Amniotic epithelial cell (primary cell): ENCODE data around the gene TDRD7.
"Not testable (repeated sequence)": the region's sequence is repeated elsewhere in the genome, so short reads cannot be mapped to it uniquely, and the experiment has no call there.

Source experiments
- DNase-seq: peaks from one replicate; pipeline ENCODE4 v3.0.0-alpha.2; 2010; ENCODE audit warnings: low read depth

TDRD7 gene

GRCh38 chr9:97425336-97425972 is 13.6 kb downstream of the TDRD7 start:
- DNase-seq: no peak

- DNase-seq: no peak
These were observed 14.1 kb downstream of the TDRD7 start for GRCh38 chr9:97425973-97426336.

- no peak for DNase-seq
These were observed 16.0 kb downstream of the TDRD7 start for GRCh38 chr9:97427885-97428284.

GRCh38 chr9:97430316-97431043 is 18.6 kb downstream of the TDRD7 start:
- peak; percentile 13 for DNase-seq

GRCh38 chr9:97431044-97431441 is 19.1 kb downstream of the TDRD7 start:
- DNase-seq: no peak

DNA sequence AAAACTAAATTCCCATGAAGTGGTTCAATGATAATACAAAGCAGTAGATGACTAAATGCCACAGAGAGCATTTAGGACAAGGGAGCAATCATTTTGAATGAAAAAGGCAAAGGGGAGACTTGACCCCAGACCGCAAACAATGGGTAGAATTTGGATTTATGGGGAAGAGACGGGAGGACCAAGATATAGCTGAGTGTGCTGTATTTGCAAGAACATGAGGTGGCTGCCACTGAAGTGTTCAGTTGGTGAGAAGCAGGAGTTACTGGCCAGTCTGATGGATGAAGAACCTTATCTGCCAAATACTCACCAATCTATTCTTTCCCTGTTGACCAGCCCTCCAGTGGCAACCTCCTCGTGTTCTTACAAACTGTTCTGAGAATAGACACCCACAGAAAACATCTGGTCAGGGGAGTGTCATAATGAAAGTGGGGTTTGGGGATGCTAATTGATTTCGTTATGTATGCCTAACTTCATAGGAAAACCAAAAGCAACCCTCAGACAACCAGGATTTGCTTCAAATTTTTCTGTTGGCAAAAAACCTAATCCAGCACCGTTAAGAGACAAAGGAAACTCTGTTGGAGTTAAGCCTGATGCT is 19.8 kb downstream of the TDRD7 start:
- no peak for DNase-seq

DNA sequence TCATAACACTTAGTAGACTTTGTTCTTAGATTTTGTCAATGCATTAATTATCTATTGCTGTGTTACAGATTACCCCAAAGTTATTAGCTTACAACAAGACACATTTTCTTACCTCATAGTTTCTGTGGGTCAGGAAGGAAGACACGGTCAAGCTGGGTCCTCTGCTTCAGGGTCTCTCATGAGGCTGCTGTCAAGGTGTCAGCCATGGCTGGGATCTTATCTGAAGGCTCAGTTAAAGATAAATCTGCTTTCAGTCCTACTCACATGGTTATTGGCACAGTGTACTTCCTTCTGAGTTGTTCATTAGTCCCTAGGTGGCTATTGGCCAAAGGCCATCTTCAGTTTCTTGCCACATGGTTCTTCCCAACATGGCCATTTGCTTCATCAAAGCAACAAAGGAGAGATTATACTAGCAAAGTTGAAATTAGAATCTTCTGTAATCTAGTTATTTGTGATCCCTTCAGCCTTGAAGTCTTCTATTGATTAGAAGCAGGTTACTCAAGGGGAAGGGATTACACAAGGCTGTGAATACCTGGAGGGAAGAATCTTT is 25.2 kb downstream of the TDRD7 start:
- DNase-seq: no peak

DNA sequence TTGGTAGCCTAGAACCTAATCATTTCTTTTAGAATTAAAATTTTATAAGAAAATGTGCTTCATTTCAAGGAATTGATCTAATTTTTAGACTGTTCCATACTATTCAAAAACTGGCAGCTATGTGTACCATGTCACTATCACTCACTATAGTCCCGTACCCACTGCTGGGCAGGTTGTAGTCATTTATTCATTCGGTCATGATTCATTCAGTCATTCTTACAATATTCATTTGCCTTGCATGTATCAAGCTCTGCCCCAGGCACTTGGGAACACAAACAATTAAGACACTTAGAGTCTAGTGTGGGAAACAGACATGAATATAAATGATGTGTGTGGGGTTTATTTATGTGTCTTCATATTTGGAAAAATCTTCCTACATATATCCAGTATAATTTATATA is 26.4 kb downstream of the TDRD7 start:
- DNase-seq: no peak

DNA sequence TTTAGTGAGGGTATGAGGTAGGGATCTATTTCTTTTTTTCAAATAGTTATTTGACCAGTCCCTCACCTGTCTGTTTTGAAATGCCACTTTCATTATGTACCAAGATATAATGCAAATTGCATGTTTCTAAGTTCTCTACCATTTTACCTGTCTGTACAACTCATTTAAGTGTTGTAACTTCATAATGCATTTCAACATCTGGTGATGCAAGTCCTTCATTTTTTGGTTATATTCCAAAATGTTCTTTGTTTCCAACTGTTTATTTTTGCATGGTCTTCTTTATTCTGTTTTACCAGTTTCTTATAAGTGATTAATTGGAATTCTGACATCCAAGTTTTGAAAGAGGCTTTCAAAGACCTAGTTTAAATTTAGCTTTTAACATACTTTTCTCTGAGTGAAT is 26.8 kb downstream of the TDRD7 start:
- peak; percentile 44 for DNase-seq

- DNase-seq: no peak
These were observed 28.3 kb downstream of the TDRD7 start for GRCh38 chr9:97440160-97440559.

GRCh38 chr9:97441729-97442128 is 29.8 kb downstream of the TDRD7 start:
- DNase-seq: peak; percentile 14

GRCh38 chr9:97445119-97445701 is 33.3 kb downstream of the TDRD7 start:
- no peak for DNase-seq

GRCh38 chr9:97447001-97447400 is 35.1 kb downstream of the TDRD7 start:
- no peak for DNase-seq

- DNase-seq: not testable (repeated sequence)
These were observed 41.7 kb downstream of the TDRD7 start for GRCh38 chr9:97453573-97453972.

GRCh38 chr9:97456841-97457240 is 44.9 kb downstream of the TDRD7 start:
- DNase-seq: not testable (repeated sequence)

- DNase-seq: no peak
These were observed 47.4 kb downstream of the TDRD7 start for GRCh38 chr9:97459326-97459725.

DNA sequence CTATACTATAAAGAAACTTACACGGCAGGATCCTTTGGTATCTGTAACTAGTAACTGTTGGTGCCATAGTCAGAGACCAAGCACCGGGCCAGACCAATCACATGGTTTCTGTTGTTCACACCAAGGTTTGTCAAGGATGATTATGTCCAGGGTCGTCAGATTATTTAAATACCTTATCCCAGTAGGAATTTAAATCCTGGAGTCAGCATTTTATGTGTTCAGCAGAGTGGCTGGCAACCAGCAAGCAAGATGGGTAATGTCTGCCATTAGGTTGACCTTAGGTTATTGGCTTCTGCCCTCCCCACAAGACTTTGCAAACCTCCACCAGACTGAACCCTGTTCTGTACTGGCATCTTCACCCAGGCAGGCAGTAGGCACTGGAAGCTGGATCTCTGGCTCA is 50.3 kb downstream of the TDRD7 start:
- no peak for DNase-seq

DNA sequence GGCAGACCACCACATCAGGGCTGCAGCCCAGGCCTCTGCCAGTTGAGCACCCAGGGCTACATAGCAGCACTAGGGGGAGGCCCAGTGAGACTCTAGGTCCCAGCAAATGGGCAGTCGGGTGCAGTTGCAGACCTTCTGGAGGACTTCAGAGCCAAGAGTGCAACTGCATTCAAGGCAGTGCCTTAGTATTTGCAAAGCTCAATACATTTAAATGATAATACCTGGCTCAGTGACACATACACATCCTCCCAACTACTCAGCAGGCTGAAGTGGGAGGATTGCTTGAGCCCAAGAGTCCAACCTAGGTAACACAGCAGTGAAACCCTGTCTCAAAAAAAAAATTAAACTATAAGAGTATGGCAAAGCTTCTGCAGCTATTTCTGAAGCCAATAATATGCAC is 51.0 kb downstream of the TDRD7 start:
- no peak for DNase-seq

DNA sequence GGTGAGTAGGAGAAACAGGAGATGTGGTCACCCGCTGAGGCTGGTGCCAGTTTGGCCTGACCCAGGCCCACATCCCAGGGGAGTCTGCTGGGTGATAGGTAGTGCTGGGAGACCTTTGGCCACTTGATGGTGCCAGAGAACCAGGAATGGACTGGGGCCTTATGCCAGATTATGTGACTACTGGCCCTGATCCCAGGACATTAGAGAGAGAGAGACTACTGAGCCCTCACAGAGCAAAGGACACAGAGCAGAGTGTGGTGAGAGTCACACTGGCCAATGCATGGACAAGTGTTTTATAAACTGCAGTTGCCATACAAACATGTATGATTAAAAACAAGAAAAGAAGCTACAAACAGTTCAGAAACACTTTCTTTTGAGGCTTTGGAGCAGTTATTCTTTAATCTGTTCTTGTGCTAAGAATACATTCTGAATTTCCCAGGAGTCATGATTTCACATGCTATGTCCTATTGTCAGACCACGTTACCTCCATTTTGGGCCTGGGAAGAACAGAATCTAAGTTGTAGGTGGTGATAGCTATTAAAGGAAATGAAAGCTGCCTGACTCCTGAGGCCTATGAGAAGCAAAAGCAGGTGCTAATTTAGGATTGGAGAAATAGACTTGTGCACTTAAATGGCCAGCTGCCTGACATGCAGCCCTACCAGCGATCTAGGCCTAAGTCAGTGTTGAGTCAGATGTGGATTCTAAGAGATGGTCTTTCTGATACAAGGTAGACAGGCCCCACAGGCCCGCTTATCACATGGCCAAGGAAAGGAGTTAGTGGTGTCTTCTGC is 57.0 kb downstream of the TDRD7 start:
- peak; percentile 53 for DNase-seq

GRCh38 chr9:97470076-97470475 is 58.2 kb downstream of the TDRD7 start:
- no peak for DNase-seq

DNA sequence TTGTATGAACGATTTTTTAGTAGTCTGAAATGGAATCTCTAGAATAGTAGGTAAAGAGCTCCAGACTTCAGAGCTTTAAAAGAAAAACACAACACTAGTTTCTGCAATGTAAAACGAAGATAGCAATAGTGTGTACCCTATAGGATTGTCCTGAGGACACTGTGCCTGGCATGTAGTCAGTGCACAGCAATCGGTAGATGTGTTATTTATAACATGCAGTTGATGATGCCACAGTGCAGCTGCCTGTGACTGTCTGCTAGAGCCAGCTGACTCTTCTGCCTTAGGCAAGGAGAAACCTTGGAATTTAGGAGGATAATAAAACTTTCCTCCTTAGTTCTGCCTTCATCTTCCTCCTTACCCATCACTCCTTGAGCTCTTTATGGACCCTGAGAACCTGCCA is 61.8 kb downstream of the TDRD7 start:
- DNase-seq: no peak

DNA sequence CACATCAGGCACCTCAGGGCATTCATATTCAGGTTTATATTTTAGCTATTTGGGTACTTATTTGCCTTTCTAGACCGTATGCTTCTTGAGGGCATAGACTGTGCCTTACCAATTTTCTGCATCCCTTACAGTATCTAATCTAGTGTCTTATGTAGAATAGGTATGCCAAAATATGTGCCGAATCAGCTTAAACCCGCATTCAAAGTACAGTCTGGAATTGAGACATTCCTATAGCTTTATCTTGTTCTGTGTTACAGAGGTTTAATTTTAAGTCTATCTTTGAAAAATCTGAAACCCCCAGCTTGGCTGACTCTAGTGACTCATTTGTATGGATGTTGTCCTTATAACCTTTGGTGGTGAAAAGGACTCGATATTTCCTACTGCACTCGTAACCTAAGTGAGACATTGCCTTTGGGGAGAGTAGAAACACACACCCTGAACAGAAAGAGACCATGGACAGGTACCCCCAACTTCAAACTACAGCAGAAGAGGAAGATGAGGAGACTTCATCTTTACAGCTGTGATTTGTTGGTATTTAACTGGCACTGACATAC is 62.6 kb downstream of the TDRD7 start:
- peak; percentile 37 for DNase-seq
